ENCODE measurements around the gene ERC1. TPM values are rescaled to one million over a fixed set of nuclear protein-coding genes. Genes with fewer than 3 reads are reported as not detected.

ERC1 gene
- total RNA-seq, 2 experiments from 2014 or later, result 40.1 to 49.6 TPM

- intact Hi-C loops (cut with DNase I, micrococcal nuclease), result loop anchor here in 1 of 2 experiments (10.0 kb wide), 1 partner anchor 500 kb away; the partner anchor contains the start of gene B4GALNT3
- Histone ChIP-seq H3K36me3 (ENCODE audit: insufficient read depth, low read length) (no peaks in the 10 kb centered on the region), H3K4me3 (ENCODE audit: low read length) (no peak overlapping the region), H3K27ac (ENCODE audit: low read depth in 1 of 2, low read length in 2 of 2) (no peak overlapping the region), H3K27me3 (ENCODE audit: control insufficient read depth in 1 of 2, insufficient read depth in 2 of 2, low read length in 2 of 2) (no peaks in the 10 kb centered on the region), H3K4me1 (ENCODE audit: insufficient read depth, low read length) (peaks cover 5% of the 10 kb centered on the region), H3K9me3 (ENCODE audit: control insufficient read depth in 1 of 2, insufficient read depth in 1 of 2, low read length in 2 of 2) (no peaks in the 10 kb centered on the region)
- ChIA-PET POLR2A (no interaction called here), CTCF (no interaction called here)
- Mint-ChIP-seq H3K4me3 (no peak overlapping the region), H3K27me3 (no peaks in the 10 kb centered on the region), H3K9me3 (no peaks in the 10 kb centered on the region), H3K4me1 (ENCODE audit: low read depth) (peaks cover under 1% of the 10 kb centered on the region), H3K36me3 (ENCODE audit: low read depth) (peaks cover 2% of the 10 kb centered on the region), H3K27ac (no peak overlapping the region)
- TF ChIP-seq CTCF (IDR thresholded peaks at IDR 0.05), result no peak
- DNase-seq (no peak), ATAC-seq (ENCODE audit: poor library complexity) (no peak)
Measured at GRCh38 chr12:954741-955140, 36.3 kb upstream of the ERC1 start.

GRCh38 chr12:955939-956338 lies 35.1 kb upstream of the ERC1 start:
- DNase-seq (no peak), ATAC-seq (ENCODE audit: poor library complexity) (no peak)
- Mint-ChIP-seq H3K27ac (no peak overlapping the region), H3K27me3 (no peaks in the 10 kb centered on the region), H3K4me1 (ENCODE audit: low read depth) (no peaks in the 10 kb centered on the region), H3K9me3 (no peaks in the 10 kb centered on the region), H3K36me3 (ENCODE audit: low read depth) (no peaks in the 10 kb centered on the region), H3K4me3 (no peak overlapping the region)
- Histone ChIP-seq H3K4me3 (ENCODE audit: low read length) (no peak overlapping the region), H3K9me3 (ENCODE audit: control insufficient read depth in 1 of 2, insufficient read depth in 1 of 2, low read length in 2 of 2) (no peaks in the 10 kb centered on the region), H3K27me3 (ENCODE audit: control insufficient read depth in 1 of 2, insufficient read depth in 2 of 2, low read length in 2 of 2) (no peaks in the 10 kb centered on the region), H3K36me3 (ENCODE audit: insufficient read depth, low read length) (no peaks in the 10 kb centered on the region), H3K4me1 (ENCODE audit: insufficient read depth, low read length) (no peaks in the 10 kb centered on the region), H3K27ac (ENCODE audit: low read depth in 1 of 2, low read length in 2 of 2) (no peak overlapping the region)
- ChIA-PET POLR2A (no interaction called here), CTCF (no interaction called here)
- TF ChIP-seq CTCF (IDR thresholded peaks at IDR 0.05), result no peak
- intact Hi-C loops (cut with DNase I, micrococcal nuclease), result loop anchor here in 1 of 2 experiments (10.0 kb wide), 1 partner anchor 501 kb away; the partner anchor contains the start of gene B4GALNT3

- no peaks in the 10 kb centered on the region for H3K9me3 ChIP-seq (ENCODE audit: control insufficient read depth in 1 of 2, insufficient read depth in 1 of 2, low read length in 2 of 2)
- POLR2A ChIA-PET, result no interaction called here
- Mint-ChIP-seq H3K36me3 (ENCODE audit: low read depth) (no peaks in the 10 kb centered on the region), H3K27ac (no peak overlapping the region), H3K4me3 (no peak overlapping the region), H3K4me1 (ENCODE audit: low read depth) (no peaks in the 10 kb centered on the region), H3K27me3 (no peaks in the 10 kb centered on the region), H3K9me3 (no peaks in the 10 kb centered on the region)
- no peaks in the 10 kb centered on the region for H3K4me1 ChIP-seq (ENCODE audit: insufficient read depth, low read length)
- no peak for ATAC-seq (ENCODE audit: poor library complexity)
- no peak overlapping the region for H3K27ac ChIP-seq (ENCODE audit: low read depth in 1 of 2, low read length in 2 of 2)
- TF ChIP-seq CTCF (IDR thresholded peaks at IDR 0.05), result no peak
- no peaks in the 10 kb centered on the region for H3K36me3 ChIP-seq (ENCODE audit: insufficient read depth, low read length)
- no peaks in the 10 kb centered on the region for H3K27me3 ChIP-seq (ENCODE audit: control insufficient read depth in 1 of 2, insufficient read depth in 2 of 2, low read length in 2 of 2)
- DNase-seq, result no peak
- CTCF ChIA-PET, result interaction anchor here (1.1 kb wide), 1 partner anchor 134 kb away, joined by 3 read pairs; no protein-coding TSS in a partner anchor
- intact Hi-C loops (cut with DNase I, micrococcal nuclease), result loop anchor here in 1 of 2 experiments (10.0 kb wide), 1 partner anchor 504 kb away; the partner anchor contains the start of gene B4GALNT3
- no peak overlapping the region for H3K4me3 ChIP-seq (ENCODE audit: low read length)
Measured at GRCh38 chr12:958588-959123, 32.4 kb upstream of the ERC1 start.
